B cell (primary cell): Measurements from ENCODE around the gene EIF3I. TPM values are rescaled to one million over a fixed set of nuclear protein-coding genes. Genes with fewer than 3 reads are reported as not detected.
A peak's percentile ranks its signal among the peaks of the same experiment; 100 is the strongest.

Experiments used
- ATAC-seq: fragments of 200-7000 bp; cut with Tn5 transposase; one replicate; pipeline ENCODE4 v1.10.0; 2021; ENCODE audit warnings: low read depth, mild to moderate bottlenecking, moderate number of reproducible peaks, moderate library complexity
- CTCF ChIA-PET: fragments of 350-600 bp; sonication (Branson Sonifier 250); formaldehyde crosslinking; loops from one replicate; lab custom pipeline; 2021; ENCODE audit warnings: antibody characterized with exemption, inconsistent platforms; lab: Charles Lee
- POLR2A ChIA-PET: fragments of 350-600 bp; sonication (Branson Sonifier 250); formaldehyde crosslinking; loops from one replicate; lab custom pipeline; 2021; ENCODE audit warnings: antibody characterized with exemption; lab: Charles Lee
- DNase-seq: peaks from one replicate; pipeline ENCODE4 v3.0.0; 2013
- H2AFZ ChIP-seq: 2 replicates; pipeline ENCODE4 v1.6.1; 2012; ENCODE audit warnings: mild to moderate bottlenecking, low read depth, low read length; ENCODE audit not compliant: insufficient read depth, poor library complexity, severe bottlenecking
- H3K27ac ChIP-seq, 2 donors: 1 replicate in 1 of 2; 2 replicates in 1 of 2; pipeline ENCODE4 v1.5.1; 2012 to 2013; ENCODE audit warnings: low read length in 2 of 2, mild to moderate bottlenecking in 2 of 2, moderate library complexity in 1 of 2
- H3K27me3 ChIP-seq, 4 experiments: fragments of 200-600 bp in 1 of 4; sonication (generic) in 1 of 4; replicated peaks in 1 of 4; 1 replicate in 2 of 4; 2 replicates in 2 of 4; pipeline versions ENCODE4 v1.6.1 to v1.7.0; 2013 to 2016; ENCODE audit warnings: low read length in 3 of 4, mild to moderate bottlenecking in 2 of 4, mixed read lengths in 1 of 4, moderate library complexity in 1 of 4; ENCODE audit not compliant: insufficient read depth in 4 of 4, control insufficient read depth in 3 of 4; ENCODE audit errors: control extremely low read depth in 1 of 4
- H3K36me3 ChIP-seq, 2 experiments: replicated peaks in 1 of 2; 1 replicate in 1 of 2; 2 replicates in 1 of 2; pipeline versions ENCODE4 v1.6.1 to v1.7.1; 2013; ENCODE audit warnings: low read length in 1 of 2; ENCODE audit not compliant: insufficient read depth in 2 of 2, control insufficient read depth in 1 of 2; ENCODE audit errors: control extremely low read depth in 1 of 2, extremely low read depth in 1 of 2
- H3K4me1 ChIP-seq, 2 donors: fragments of 200-600 bp in 1 of 2; sonication (generic) in 1 of 2; 1 replicate in 1 of 2; 2 replicates in 1 of 2; pipeline versions ENCODE4 v1.5.1 to v1.6.1; 2013 to 2017; ENCODE audit warnings: low read length in 2 of 2; ENCODE audit not compliant: control insufficient read depth in 2 of 2, insufficient read depth in 2 of 2
- H3K4me2 ChIP-seq: replicated peaks from 2 replicates; pipeline ENCODE3; 2012; ENCODE audit warnings: mild to moderate bottlenecking, low read depth, low read length; ENCODE audit not compliant: poor library complexity, severe bottlenecking
- H3K4me3 ChIP-seq, 5 experiments: fragments of 200-600 bp in 1 of 5; sonication (generic) in 1 of 5; 1 replicate in 3 of 5; 2 replicates in 2 of 5; pipeline versions ENCODE4 v1.5.1 to v1.7.0; 2011 to 2016; ENCODE audit warnings: low read length in 4 of 5, mild to moderate bottlenecking in 4 of 5, low read depth in 2 of 5, control low read depth in 1 of 5, moderate library complexity in 1 of 5; ENCODE audit not compliant: insufficient read depth in 1 of 5; ENCODE audit errors: control extremely low read depth in 1 of 5, extremely low read depth in 1 of 5
- H3K79me2 ChIP-seq: fragments of 200-600 bp; sonication (generic); one replicate; pipeline ENCODE4 v1.6.0; 2016; ENCODE audit warnings: low read length; ENCODE audit not compliant: control insufficient read depth, insufficient read depth
- H3K9ac ChIP-seq: fragments of 200-600 bp; sonication (generic); 2 replicates; pipeline ENCODE4 v1.6.1; 2017; ENCODE audit warnings: mild to moderate bottlenecking, low read length, moderate library complexity
- H3K9me3 ChIP-seq, 3 donors: one replicate each; pipeline versions ENCODE4 v1.6.1 to v1.7.1; 2013; ENCODE audit warnings: low read length in 2 of 3; ENCODE audit not compliant: control insufficient read depth in 2 of 3, insufficient read depth in 1 of 3; ENCODE audit errors: control extremely low read depth in 1 of 3
- H4K20me1 ChIP-seq: 2 replicates; pipeline ENCODE4 v1.6.0; 2012; ENCODE audit warnings: mild to moderate bottlenecking, low read length; ENCODE audit not compliant: insufficient read depth, control insufficient read depth, poor library complexity, severe bottlenecking
- H3K27ac Mint-ChIP-seq: one replicate; pipeline ENCODE4 v1.8.0; 2021; ENCODE audit warnings: mixed read lengths
- H3K27me3 Mint-ChIP-seq: one replicate; pipeline ENCODE4 v1.8.0; 2021; ENCODE audit warnings: mixed read lengths
- H3K4me1 Mint-ChIP-seq: one replicate; pipeline ENCODE4 v1.8.0; 2021; ENCODE audit warnings: mixed read lengths
- H3K4me3 Mint-ChIP-seq: one replicate; pipeline ENCODE4 v1.8.0; 2021; ENCODE audit warnings: mixed read lengths
- H3K9me3 Mint-ChIP-seq: one replicate; pipeline ENCODE4 v1.8.0; 2022; ENCODE audit warnings: mixed read lengths; ENCODE audit not compliant: insufficient read depth
- CTCF ChIP-seq: fragments of 200-600 bp; IDR thresholded peaks from one replicate; pipeline ENCODE4 v1.8.0; 2022; ENCODE audit warnings: antibody characterized with exemption, mild to moderate bottlenecking
- EZH2 ChIP-seq: IDR thresholded peaks from 2 replicates; pipeline ENCODE4 v1.6.1; 2012; ENCODE audit warnings: borderline replicate concordance, low read depth, mild to moderate bottlenecking, moderate library complexity, low read length; ENCODE audit not compliant: insufficient read depth, poor library complexity, severe bottlenecking
- WGBS: methylation state at CpG from one replicate; pipeline ENCODE4 v1.1.5; 2013; ENCODE audit warnings: missing lambda C conversion rate; ENCODE audit not compliant: insufficient coverage; 5-methylcytosine and 5-hydroxymethylcytosine counted together
- intact Hi-C: fragments of 100-400 bp; cut with micrococcal nuclease; formaldehyde crosslinking; loops from one replicate; pipeline ENCODE4 v1.10.0; 2022
- polyA plus RNA-seq: library from polyadenylated mRNA; depleted of rRNA; stranded (reverse); fragments of >200 nt; gene quantifications from 2 replicates; pipeline ENCODE4 v1.2.3, GENCODE V29; 2012
- total RNA-seq, 2 donors: library from RNA; stranded (reverse); fragments of 120-200 nt in 1 of 2; gene quantifications; 1 replicate in 1 of 2; 2 replicates in 1 of 2; pipeline versions ENCODE4 v1.2.3 to v1.2.4, GENCODE V29; 2013 to 2022

The EIF3I gene
- total and polyA plus RNA-seq, 2 donors (not counting 1 experiment from before 2014, with no cell fraction given), result 87.0 to 130 TPM

DNA sequence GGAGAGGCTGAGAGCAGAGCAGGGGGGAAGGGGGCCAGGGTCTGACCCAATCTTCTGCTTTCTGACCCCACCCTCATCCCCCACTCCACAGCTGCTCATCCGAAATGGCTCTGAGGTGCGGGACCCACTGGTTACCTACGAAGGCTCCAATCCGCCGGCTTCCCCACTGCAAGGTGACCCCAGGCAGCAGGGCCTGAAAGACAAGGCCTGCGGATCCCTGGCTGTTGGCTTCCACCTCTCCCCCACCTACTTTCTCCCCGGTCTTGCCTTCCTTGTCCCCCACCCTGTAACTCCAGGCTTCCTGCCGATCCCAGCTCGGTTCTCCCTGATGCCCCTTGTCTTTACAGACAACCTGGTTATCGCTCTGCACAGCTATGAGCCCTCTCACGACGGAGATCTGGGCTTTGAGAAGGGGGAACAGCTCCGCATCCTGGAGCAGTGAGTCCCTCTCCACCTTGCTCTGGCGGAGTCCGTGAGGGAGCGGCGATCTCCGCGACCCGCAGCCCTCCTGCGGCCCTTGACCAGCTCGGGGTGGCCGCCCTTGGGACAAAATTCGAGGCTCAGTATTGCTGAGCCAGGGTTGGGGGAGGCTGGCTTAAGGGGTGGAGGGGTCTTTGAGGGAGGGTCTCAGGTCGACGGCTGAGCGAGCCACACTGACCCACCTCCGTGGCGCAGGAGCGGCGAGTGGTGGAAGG is 52.6 kb downstream of the EIF3I start:
- ChIA-PET CTCF (interaction anchor here (1.0 kb wide), 2 partner anchors 34 to 93 kb away, joined by 3 to 5 read pairs; no protein-coding TSS in a partner anchor), POLR2A (no interaction called here)
- H3K36me3 ChIP-seq, result peaks cover 0 to 20% of the 10 kb centered on the region in 2 experiments
- intact Hi-C loops, result no loop called here
- H3K4me1 Mint-ChIP-seq, result peaks cover 27% of the 10 kb centered on the region
- no peak overlapping the region for H3K4me3 ChIP-seq
- no peaks in the 10 kb centered on the region for H3K27me3 Mint-ChIP-seq
- peak overlapping the region; percentile 50 for H3K4me2 ChIP-seq
- no peak for DNase-seq
- peaks cover 44% of the 10 kb centered on the region for H3K79me2 ChIP-seq
- H3K4me3 Mint-ChIP-seq, result no peak overlapping the region
- no peaks in the 10 kb centered on the region for H3K27me3 ChIP-seq
- H3K9ac ChIP-seq, result no peak overlapping the region
- TF ChIP-seq EZH2 (no peak), CTCF (no peak)
- H3K4me1 ChIP-seq, result peaks cover 20 to 26% of the 10 kb centered on the region in 2 donors
- no peak overlapping the region for H3K27ac ChIP-seq
- WGBS, result 95% methylated on average over 31 of the region's 31 CpGs
- no peaks in the 10 kb centered on the region for H4K20me1 ChIP-seq
- no peak for ATAC-seq
- H2AFZ ChIP-seq, result peak overlapping the region; percentile 56
- H3K9me3 Mint-ChIP-seq, result no peaks in the 10 kb centered on the region
- peak overlapping the region; percentile 86 for H3K27ac Mint-ChIP-seq
- no peaks in the 10 kb centered on the region for H3K9me3 ChIP-seq

GRCh38 chr1:32275424-32275823 is 53.2 kb downstream of the EIF3I start:
- POLR2A ChIA-PET, result no interaction called here
- CTCF ChIA-PET, result no interaction called here
- Mint-ChIP-seq H3K27ac (no peak overlapping the region), H3K4me1 (peaks cover 27% of the 10 kb centered on the region), H3K4me3 (no peak overlapping the region), H3K9me3 (no peaks in the 10 kb centered on the region), H3K27me3 (no peaks in the 10 kb centered on the region)
- intact Hi-C loops, result no loop called here
- Histone ChIP-seq H3K36me3 (peaks cover 0 to 23% of the 10 kb centered on the region in 2 experiments), H3K27ac (no peak overlapping the region), H3K4me1 (peaks cover 20 to 26% of the 10 kb centered on the region in 2 donors), H4K20me1 (no peaks in the 10 kb centered on the region), H2AFZ (peak overlapping the region; percentile 56), H3K4me2 (peak overlapping the region; percentile 50), H3K9ac (no peak overlapping the region), H3K27me3 (no peaks in the 10 kb centered on the region), H3K79me2 (peaks cover 44% of the 10 kb centered on the region), H3K4me3 (no peak overlapping the region), H3K9me3 (no peaks in the 10 kb centered on the region)
- ATAC-seq (no peak), DNase-seq (no peak)
- 21% methylated on average over 39 of the region's 41 CpGs for WGBS
- TF ChIP-seq CTCF (no peak), EZH2 (no peak)
